A375 (cell line): ENCODE results near the gene ACTRT2. TPM values are rescaled to one million over a fixed set of nuclear protein-coding genes. Genes with fewer than 3 reads are reported as not detected.

Experiments
- total RNA-seq: library from RNA; depleted of rRNA; stranded (reverse); fragments of >200 nt; shearing (Covaris generic); gene quantifications from 2 replicates; pipeline ENCODE4 v1.2.3, GENCODE V29; 2014; rRNA removed

Gene ACTRT2
- not detected in 2 replicates for total RNA-seq

GRCh38 chr1:3021233-3021671 lies at the start of gene ACTRT2:
ACTRT2 (plus strand) TSS chr1:3021467; CDS start chr1:3021687, 220 bp downstream.

GRCh38 chr1:3068564-3069431 lies 47.5 kb downstream of the ACTRT2 start, which contains the start of gene PRDM16:
PRDM16 (plus strand) TSS chr1:3069203; CDS start chr1:3069260, 57 bp downstream.

Other genes starting within 250 kb of the ACTRT2 start
- gene TTC34, start 219.8 kb upstream of the ACTRT2 start, total RNA-seq: 0.05 and 0.38 TPM in 2 replicates
- gene PRDM16, start 47.7 kb downstream of the ACTRT2 start, total RNA-seq: not detected in 2 replicates